Activated CD4-positive, alpha-beta T cell treated with anti-CD3 and anti-CD28 coated beads, Interleukin-2, amount 50 U/mL, for 48 hours (primary cell): Measurements from ENCODE around the gene SLC22A17.
"Not testable (repeated sequence)": the region's sequence is repeated elsewhere in the genome, so short reads cannot be mapped to it uniquely, and the experiment has no call there.

Experiments
- DNase-seq, 2 experiments: peaks; one replicate each; pipeline ENCODE4 v3.0.0-alpha.2; 2020

The SLC22A17 gene

DNA sequence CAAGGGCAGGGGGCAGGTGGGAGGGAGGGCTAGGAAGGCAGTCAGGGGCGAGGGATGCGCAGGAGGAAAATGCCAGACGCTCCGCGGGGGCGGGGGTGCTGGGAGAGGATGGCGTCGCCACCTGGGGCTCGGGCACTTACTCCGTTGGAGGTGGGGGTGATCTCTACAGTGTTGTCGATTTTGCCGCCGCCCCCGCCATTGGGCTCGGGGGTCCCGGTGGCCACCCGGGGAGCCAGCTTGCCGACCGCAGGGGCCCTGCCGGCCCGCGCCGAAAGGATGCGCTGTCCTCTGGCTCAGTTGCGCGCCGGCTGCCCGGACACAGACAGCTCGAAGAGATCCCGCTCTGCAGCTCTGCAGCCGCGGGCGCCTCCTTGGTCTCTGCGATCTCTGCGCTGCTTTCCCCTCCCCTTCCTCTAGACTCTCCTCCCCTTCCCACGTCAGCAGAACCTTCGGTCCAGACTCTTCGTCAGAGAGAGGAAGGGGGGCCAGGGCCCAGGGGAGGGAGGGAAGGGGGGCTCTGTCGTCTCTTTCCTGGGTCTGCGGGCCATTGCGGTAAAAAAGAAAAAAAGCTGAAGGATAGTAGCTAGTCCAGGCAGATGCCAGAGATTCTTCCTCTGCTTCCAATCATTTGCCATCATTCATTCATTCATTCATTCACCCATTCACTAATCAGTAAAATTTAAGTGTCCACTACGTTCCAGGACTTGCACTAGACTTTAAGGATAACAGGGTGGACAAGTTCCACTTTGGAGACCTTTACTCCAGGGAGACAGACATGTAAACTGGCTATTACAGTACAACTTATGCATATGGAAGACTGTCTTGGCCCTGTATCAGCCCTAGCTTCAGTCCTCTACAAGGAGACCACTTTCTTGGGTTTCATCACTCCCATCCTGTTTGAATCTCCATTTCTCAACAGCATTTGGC is at the start of gene SLC22A17:
SLC22A17 (minus strand) TSS at position 382 of the 927 bp plus-strand sequence.
- DNase-seq: peak; percentile 57 to 65

DNA sequence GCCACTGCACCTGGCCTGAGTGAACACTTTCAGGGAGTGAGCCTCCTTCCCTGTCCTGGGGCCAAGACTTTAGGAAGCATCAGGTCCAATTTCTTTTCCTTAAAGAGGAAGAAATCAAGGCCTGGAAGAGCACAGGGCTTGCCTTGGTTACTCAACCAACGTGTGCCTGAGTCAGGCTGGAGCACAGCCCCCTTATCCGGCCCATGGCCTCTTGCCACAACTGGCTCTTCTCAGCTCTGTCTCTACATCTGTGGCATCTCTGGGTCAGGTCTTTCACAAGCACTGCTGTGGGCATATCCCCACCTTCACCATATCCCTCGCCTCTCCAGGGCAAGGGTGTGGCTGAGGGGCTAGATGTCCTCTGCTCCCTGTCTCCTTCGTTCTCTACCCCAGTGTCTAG is 48.6 kb upstream of the SLC22A17 start:
- no peak for DNase-seq

DNA sequence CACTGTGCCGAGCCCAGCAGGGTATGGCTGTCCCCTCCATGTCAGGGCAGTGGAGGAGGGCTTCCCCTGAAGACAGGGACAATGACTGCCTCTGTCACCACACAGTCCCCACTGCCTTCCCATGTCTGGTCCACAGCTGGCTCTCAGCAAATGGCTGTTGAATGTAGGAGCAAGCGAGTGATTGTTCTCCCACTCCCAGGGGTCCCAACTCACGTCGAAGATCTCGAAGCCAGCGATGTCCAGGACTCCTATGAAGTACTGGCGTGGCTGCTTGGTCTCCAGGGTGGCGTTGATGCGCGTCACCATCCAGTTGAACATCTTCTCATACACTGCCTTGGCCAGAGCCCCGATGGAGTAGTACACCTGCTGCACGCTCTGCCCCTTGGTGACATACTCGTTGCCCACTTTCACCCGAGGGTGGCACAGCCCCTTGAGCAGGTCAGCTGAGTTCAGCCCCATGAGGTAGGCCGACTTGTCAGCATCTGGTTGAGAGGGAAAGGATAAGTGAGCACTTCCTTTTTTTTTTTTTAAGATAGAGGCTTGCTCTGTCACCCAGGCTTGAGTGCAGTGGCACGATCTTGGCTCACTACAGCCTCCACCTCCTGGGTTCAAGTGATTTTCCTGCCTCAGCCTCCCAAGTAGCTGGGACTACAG is 47.9 kb upstream of the SLC22A17 start:
- not testable (repeated sequence) for DNase-seq

- DNase-seq: no peak
These were observed 46.9 kb upstream of the SLC22A17 start for GRCh38 chr14:23399591-23399990.

GRCh38 chr14:23399136-23399535 is 46.4 kb upstream of the SLC22A17 start:
- no peak for DNase-seq

- no peak for DNase-seq
These were observed 45.7 kb upstream of the SLC22A17 start for GRCh38 chr14:23398348-23398747.

DNA sequence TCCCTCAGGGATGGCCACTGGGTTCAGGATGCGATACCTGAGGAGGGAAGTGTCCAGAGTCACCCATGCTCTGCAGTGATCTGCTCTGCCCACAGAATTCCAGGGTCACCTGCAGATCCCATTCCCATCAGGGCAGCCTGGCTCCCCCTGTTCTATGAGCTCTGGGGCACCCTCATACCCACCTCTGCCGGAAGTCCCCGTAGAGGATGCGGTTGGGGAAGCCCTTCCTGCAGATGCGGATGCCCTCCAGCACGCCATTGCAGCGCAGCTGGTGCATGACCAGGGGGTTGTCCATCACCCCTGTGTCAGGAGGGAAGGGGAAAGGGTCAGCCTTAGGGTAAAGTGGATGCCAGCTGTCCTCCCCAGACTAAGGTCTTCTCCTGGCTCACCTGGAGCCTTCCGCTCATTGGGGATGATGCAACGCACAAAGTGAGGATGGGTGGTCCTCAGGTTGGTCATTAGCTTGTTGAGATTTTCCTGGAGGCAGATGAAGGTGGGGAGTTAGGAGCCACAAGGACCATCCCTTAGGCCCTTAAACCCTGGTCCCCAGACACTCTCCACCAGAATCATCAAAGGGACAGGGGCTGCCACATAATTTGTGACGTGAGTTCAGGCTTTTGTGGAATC is 44.2 kb upstream of the SLC22A17 start:
- no peak for DNase-seq

DNA sequence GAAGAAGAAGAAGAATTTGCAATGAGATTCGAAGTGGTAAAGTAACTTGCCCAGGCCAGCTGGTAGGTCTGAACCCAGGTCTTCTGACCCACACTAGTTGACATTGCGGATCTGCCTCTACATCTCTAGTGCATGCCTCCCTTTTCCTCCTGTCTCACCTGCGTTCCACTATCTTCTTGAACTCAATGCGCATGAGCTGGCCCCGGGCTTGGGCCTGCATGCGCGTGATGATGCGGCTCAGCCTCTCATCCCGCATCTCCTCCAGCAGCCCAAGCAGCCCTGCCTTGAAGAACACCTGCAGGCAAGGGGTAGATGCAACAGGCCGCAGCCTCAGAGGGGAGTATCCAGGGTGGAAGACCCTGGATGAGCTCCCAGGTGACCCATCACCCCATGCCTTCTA is 43.4 kb upstream of the SLC22A17 start:
- no peak for DNase-seq

- DNase-seq: no peak
These were observed 39.9 kb upstream of the SLC22A17 start for GRCh38 chr14:23392613-23393012.

DNA sequence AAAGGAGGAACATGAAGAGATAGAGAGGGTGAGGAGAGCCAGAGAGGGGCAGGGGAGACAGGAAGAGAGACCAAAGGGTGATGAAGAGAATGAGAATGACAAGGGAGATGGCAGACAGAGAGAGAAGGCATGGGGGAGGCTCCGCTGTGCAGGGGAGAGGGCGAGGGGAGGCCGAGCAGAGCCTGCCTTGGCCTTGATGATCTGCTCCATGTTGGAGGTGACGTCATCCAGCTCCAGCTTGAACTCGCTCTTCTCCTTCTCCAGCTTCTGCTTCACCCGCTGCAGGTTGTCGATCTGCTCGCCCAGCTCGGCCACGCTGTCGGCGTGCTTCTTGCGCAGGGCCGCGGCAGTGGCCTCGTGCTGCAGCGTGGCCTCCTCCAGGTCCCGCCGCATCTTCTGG is 37.2 kb upstream of the SLC22A17 start:
- not testable (repeated sequence) for DNase-seq

DNA sequence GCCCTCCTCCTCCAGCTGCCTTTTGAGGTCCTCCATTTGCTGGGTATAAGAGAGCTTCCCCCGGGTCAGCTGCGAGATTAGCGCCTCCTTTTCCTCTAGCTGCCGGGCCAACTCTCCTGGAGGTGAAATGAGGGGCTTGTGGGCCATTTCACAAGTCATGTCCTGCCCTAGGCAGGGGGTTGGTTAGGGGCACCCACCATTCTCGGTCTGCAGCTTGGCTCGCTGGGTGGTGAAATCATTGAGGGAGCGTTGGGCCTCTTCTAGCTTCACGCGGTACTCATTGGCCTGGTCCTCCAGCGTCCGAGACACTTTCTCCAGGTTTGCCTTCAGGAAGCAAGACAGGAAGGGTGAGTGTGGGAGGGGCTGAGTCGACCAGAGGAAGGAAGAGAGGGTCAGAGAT is 36.7 kb upstream of the SLC22A17 start:
- DNase-seq: no peak

GRCh38 chr14:23388996-23389395 is 36.3 kb upstream of the SLC22A17 start:
- no peak for DNase-seq

GRCh38 chr14:23387916-23388882 is 35.5 kb upstream of the SLC22A17 start:
- no peak for DNase-seq

- DNase-seq: no peak
These were observed 34.3 kb upstream of the SLC22A17 start for GRCh38 chr14:23386999-23387398.

DNA sequence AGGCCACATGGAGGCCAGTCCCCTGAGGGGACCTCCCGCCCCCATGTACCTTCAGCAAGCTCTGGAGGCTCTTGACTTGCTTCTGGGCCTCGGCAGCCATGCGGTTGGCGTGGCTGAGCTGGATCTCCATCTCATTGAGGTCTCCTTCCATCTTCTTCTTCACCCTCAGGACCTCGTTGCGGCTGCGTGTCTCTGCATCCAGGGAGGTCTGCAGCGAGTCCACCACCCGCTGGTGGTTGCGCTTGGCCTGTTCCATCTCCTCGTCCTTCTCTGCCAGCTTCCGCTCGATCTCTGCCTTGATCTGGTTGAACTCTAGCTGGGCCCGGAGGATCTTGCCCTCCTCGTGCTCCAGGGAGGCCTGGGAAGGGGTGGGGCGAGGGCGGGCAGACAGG is 33.6 kb upstream of the SLC22A17 start:
- DNase-seq: not testable (repeated sequence)

GRCh38 chr14:23385642-23386265 is 33.1 kb upstream of the SLC22A17 start:
- no peak for DNase-seq

DNA sequence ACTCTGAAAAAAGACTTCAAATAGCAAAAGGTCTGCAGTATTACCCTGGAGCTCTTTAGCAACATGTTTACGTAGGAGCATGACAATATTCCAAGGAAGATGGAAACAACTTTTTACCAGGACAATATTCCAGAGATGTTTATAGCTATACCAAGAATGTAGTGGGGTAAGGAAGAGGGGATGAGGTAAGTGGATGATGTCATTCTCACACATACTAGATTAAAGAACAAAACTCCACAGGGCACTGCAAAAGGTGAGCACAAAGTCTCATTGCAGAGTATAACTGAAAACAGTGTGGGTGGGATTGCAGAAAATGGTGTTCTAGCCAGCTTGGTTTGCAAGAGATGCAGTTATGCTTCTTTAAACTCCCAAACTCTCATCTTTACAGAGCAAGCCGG is 32.6 kb upstream of the SLC22A17 start:
- no peak for DNase-seq

GRCh38 chr14:23384364-23385080 is 31.8 kb upstream of the SLC22A17 start:
- DNase-seq: no peak

- DNase-seq: no peak
These were observed 30.2 kb upstream of the SLC22A17 start for GRCh38 chr14:23382731-23383440.

GRCh38 chr14:23382276-23382675 is 29.6 kb upstream of the SLC22A17 start:
- no peak for DNase-seq

GRCh38 chr14:23381871-23382270 is 29.2 kb upstream of the SLC22A17 start:
- no peak for DNase-seq
